GM10266 (cell line): ENCODE measurements around the gene USP20.

Experiments used
- DNase-seq: peaks from one replicate; pipeline ENCODE4 v3.0.0; 2012; ENCODE audit errors: extremely low spot score
- CTCF ChIP-seq: IDR thresholded peaks from 2 replicates; pipeline ENCODE4 v1.5.1; 2012; ENCODE audit warnings: mild to moderate bottlenecking, low read depth; ENCODE audit not compliant: control insufficient read depth, insufficient read depth; ENCODE audit errors: missing control alignments

Gene USP20

GRCh38 chr9:129845373-129845772 lies 10.1 kb downstream of the USP20 start:
- TF ChIP-seq CTCF = no peak
- no peak for DNase-seq

- DNase-seq = no peak
- no peak for TF ChIP-seq CTCF
Observed at GRCh38 chr9:129848712-129849441, 13.6 kb downstream of the USP20 start.

GRCh38 chr9:129849901-129850300 lies 14.6 kb downstream of the USP20 start:
- no peak for DNase-seq

GRCh38 chr9:129850821-129851550 lies 15.7 kb downstream of the USP20 start:
- DNase-seq = no peak
- TF ChIP-seq CTCF = no peak

More at GRCh38 chr9:129849901-129850300, 14.6 kb downstream of the USP20 start:
- TF ChIP-seq CTCF = no peak

GRCh38 chr9:129851821-129852220 lies 16.6 kb downstream of the USP20 start:
- DNase-seq = no peak
- no peak for TF ChIP-seq CTCF

GRCh38 chr9:129852579-129852978 lies 17.3 kb downstream of the USP20 start:
- no peak for TF ChIP-seq CTCF
- no peak for DNase-seq

- TF ChIP-seq CTCF = no peak
- DNase-seq = no peak
Observed at GRCh38 chr9:129853614-129854013, 18.4 kb downstream of the USP20 start.
